Endodermal cell (in vitro differentiated cells): Measurements from ENCODE around the gene CDON. TPM values are rescaled to one million over a fixed set of nuclear protein-coding genes. Genes with fewer than 3 reads are reported as not detected.

Experiments used
- DNase-seq: peaks from one replicate; pipeline ENCODE4 v3.0.0-alpha.2; 2017
- H3K27ac ChIP-seq: 2 replicates; pipeline ENCODE4 v1.5.1; 2013; ENCODE audit warnings: mild to moderate bottlenecking, low read depth, low read length, moderate library complexity
- H3K27me3 ChIP-seq: 2 replicates; pipeline ENCODE4 v1.6.1; 2013; ENCODE audit warnings: mild to moderate bottlenecking, low read length, moderate library complexity; ENCODE audit not compliant: insufficient read depth, control insufficient read depth, poor library complexity, severe bottlenecking
- H3K36me3 ChIP-seq: 2 replicates; pipeline ENCODE4 v1.7.0; 2013; ENCODE audit warnings: mild to moderate bottlenecking, low read length, moderate library complexity; ENCODE audit not compliant: control insufficient read depth, insufficient read depth
- H3K4me1 ChIP-seq: one replicate; pipeline ENCODE4 v1.7.0; 2013; ENCODE audit warnings: low read length; ENCODE audit not compliant: control insufficient read depth, insufficient read depth
- H3K4me3 ChIP-seq: 2 replicates; pipeline ENCODE4 v1.5.1; 2013; ENCODE audit warnings: mild to moderate bottlenecking, low read length, moderate library complexity
- H3K9ac ChIP-seq: 2 replicates; pipeline ENCODE4 v1.6.1; 2013; ENCODE audit warnings: mild to moderate bottlenecking, low read length, moderate library complexity; ENCODE audit not compliant: poor library complexity, severe bottlenecking; ENCODE audit errors: extremely low read depth
- H3K9me3 ChIP-seq: 2 replicates; pipeline ENCODE4 v1.6.1; 2013; ENCODE audit warnings: mild to moderate bottlenecking, low read length, moderate library complexity; ENCODE audit not compliant: control insufficient read depth
- H3K27ac Mint-ChIP-seq: 2 replicates; pipeline ENCODE4 v1.8.0; 2020; ENCODE audit warnings: mixed read lengths
- H3K27me3 Mint-ChIP-seq: 2 replicates; pipeline ENCODE4 v1.8.0; 2021; ENCODE audit warnings: mild to moderate bottlenecking, mixed read lengths; ENCODE audit not compliant: insufficient read depth
- H3K36me3 Mint-ChIP-seq: 2 replicates; pipeline ENCODE4 v1.8.0; 2020; ENCODE audit warnings: low read depth, mixed read lengths
- H3K4me1 Mint-ChIP-seq: 2 replicates; pipeline ENCODE4 v1.8.0; 2020; ENCODE audit warnings: mixed read lengths
- H3K4me3 Mint-ChIP-seq: 2 replicates; pipeline ENCODE4 v1.8.0; 2020; ENCODE audit warnings: mild to moderate bottlenecking, moderate library complexity, mixed read lengths
- H3K9me3 Mint-ChIP-seq: 2 replicates; pipeline ENCODE4 v1.8.0; 2020; ENCODE audit warnings: mild to moderate bottlenecking, mixed read lengths
- WGBS, 2 experiments: methylation state at CpG; one replicate each; pipeline versions ENCODE4 v1.1.5 to v1.1.7; 2013; ENCODE audit warnings: missing lambda C conversion rate in 2 of 2, mixed read lengths in 1 of 2; ENCODE audit not compliant: insufficient coverage in 1 of 2, insufficient read length in 1 of 2; 5-methylcytosine and 5-hydroxymethylcytosine counted together
- total RNA-seq, 2 donors: library from RNA; stranded (reverse); fragmentation: NEBNext Ultra II Directional in 1 of 2; extraction: Animal tissue kit (Norgen Biotek cat#: 25700) in 1 of 2; gene quantifications; 2 replicates in 1 of 2; 3 replicates in 1 of 2; pipeline ENCODE4 v1.2.1, GENCODE V29; 2021
- TF ChIP-seq, protein P1 (sequence below): fragments of 200-600 bp; sonication (generic); conservative IDR thresholded peaks from 2 replicates; pipeline ENCODE4 v1.5.0; 2021; ENCODE audit warnings: antibody characterized with exemption, mild to moderate bottlenecking

CDON gene
- total RNA-seq, 2 donors from 2014 or later: 19.2 to 24.5 TPM

DNA sequence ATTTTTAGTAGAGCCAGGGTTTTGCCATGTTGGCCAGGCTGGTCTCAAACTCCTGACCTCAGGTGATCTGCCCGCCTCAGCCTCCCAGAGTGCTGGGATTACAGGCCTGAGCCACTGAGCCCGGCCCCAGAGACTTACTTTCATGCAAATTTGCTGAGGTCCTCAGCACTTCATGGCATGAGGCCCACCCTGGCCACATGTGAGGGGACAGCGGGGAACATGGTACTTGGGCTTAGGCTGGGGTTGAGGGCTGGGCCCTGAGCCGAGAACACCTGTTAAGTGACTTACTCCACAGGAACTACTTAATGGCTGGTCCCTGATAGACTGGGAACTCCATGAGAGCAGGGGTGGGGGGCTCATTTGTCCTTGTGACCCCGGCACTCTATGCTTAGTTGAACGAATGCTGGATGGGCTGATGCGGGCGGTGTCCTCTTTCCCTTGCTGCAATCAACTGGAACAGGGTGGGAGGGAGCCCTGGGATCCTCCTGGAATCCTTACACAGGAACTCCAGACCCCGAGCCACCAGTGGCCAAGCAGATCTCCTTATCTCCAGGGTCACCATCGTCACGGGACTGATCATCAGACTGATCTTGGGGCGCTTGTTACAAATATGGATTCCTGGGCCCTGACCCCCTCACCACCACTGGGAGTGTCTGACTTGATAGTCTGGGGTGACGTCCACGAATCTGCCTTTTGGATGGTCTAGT is 115.8 kb downstream of the CDON start:
- Mint-ChIP-seq H3K9me3 (no peaks in the 10 kb centered on the region), H3K36me3 (no peaks in the 10 kb centered on the region), H3K27me3 (no peaks in the 10 kb centered on the region), H3K4me1 (peaks cover 13% of the 10 kb centered on the region), H3K4me3 (no peak overlapping the region), H3K27ac (no peak overlapping the region)
- Histone ChIP-seq H3K27me3 (peaks cover 8% of the 10 kb centered on the region), H3K9me3 (no peaks in the 10 kb centered on the region), H3K36me3 (no peaks in the 10 kb centered on the region), H3K9ac (no peak overlapping the region), H3K4me1 (no peaks in the 10 kb centered on the region), H3K27ac (no peak overlapping the region), H3K4me3 (no peak overlapping the region)
- TF ChIP-seq, protein P1, sequence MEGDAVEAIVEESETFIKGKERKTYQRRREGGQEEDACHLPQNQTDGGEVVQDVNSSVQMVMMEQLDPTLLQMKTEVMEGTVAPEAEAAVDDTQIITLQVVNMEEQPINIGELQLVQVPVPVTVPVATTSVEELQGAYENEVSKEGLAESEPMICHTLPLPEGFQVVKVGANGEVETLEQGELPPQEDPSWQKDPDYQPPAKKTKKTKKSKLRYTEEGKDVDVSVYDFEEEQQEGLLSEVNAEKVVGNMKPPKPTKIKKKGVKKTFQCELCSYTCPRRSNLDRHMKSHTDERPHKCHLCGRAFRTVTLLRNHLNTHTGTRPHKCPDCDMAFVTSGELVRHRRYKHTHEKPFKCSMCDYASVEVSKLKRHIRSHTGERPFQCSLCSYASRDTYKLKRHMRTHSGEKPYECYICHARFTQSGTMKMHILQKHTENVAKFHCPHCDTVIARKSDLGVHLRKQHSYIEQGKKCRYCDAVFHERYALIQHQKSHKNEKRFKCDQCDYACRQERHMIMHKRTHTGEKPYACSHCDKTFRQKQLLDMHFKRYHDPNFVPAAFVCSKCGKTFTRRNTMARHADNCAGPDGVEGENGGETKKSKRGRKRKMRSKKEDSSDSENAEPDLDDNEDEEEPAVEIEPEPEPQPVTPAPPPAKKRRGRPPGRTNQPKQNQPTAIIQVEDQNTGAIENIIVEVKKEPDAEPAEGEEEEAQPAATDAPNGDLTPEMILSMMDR: no peak
- WGBS, 2 experiments: 91 to 95% methylated on average over 11 to 14 of the region's 14 CpGs
- DNase-seq: no peak

DNA sequence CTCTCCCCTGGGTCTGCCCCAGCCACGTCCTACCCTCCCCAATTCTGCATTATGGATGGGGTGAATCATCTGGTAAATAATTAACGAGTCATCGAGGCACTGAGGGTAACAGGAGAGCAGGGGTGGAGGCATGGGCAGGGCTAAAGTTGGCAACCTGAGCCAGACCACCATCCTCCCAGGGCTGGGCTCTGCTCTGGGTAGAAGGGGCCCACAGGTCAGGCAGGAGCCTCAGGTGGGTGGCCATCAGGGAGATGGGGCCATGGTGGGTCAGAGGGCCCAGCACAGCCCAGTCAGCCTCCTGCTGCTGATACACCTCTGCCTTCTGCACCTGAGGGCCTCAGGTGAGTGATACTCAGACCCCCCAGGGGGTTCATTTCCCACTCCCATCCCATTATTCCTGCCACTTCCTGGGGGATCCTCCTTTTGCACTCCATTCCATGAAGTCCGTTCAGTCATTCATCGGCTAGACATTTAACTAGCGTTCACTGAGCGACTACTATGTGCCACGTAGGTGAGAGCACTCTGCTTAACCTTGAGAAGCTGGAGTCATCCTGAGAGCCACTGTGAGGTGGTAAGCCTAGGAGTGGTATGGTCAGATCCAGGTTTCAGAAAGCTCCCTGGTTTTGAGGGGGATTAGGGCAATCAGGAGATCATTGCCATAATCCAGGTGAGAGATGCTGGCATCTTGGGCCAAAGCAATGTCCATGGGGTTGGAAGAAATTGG is 116.7 kb downstream of the CDON start, which contains the start of gene VSIG10L2:
Gene VSIG10L2 (plus strand): TSS at position 248 of the 724 bp plus-strand sequence. CDS start 12 bp downstream, at position 260.
- 93% methylated on average over 4 to 8 of the region's 8 CpGs for WGBS, 2 experiments
- Histone ChIP-seq H3K9ac (no peak within 1 kb of the TSS), H3K4me1 (no peaks in the 10 kb centered on the region), H3K36me3 (no peaks in the 10 kb centered on the region), H3K4me3 (no peak within 1 kb of the TSS), H3K9me3 (no peaks in the 10 kb centered on the region), H3K27ac (no peak within 1 kb of the TSS), H3K27me3 (peaks cover 8% of the 10 kb centered on the region)
- H3K4me3 Mint-ChIP-seq: no peak within 1 kb of the TSS
- H3K36me3 Mint-ChIP-seq: no peaks in the 10 kb centered on the region
- H3K4me1 Mint-ChIP-seq: peaks cover 20% of the 10 kb centered on the region
- H3K27ac Mint-ChIP-seq: no peak within 1 kb of the TSS
- DNase-seq: no peak
- no peaks in the 10 kb centered on the region for H3K9me3 Mint-ChIP-seq
- H3K27me3 Mint-ChIP-seq: no peaks in the 10 kb centered on the region
- TF ChIP-seq, protein P1: no peak

DNA sequence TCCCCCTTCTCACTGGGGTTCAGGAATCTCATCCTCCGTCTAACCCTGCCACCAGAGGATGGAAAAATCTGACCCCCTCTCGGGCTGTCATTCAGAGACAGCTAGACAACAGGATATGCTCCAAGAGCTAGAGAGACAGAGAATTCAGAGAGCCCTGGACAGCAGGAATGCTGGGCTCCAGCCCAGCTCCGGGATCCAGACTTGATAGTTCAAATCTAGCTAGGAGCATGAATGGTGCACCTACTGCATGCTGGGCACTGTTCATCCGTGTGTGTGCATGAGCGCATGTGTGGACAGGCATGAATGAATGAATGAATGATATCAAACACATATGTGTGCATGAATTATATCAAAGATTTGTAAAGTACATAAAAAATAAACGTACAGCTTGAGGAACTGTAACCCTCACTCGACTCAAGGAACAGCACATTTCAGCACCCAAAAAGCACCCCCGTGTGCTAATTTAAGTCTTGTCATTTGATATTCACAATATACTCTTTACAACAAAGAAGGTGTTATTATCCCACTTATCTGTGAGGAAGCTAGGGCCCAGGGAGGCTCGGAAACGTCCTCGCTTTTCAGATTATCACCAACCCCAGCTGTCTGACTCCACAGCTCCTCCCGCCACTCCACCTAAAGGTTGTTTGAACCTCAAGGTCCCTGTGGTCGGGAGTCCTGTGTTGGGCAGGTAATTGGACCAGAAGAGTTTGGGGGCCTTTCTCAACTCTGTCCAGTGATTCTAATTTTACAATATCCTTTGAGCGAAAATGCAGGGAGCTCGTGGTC is 117.5 kb downstream of the CDON start:
- Mint-ChIP-seq H3K4me3 (no peak overlapping the region), H3K4me1 (peaks cover 20% of the 10 kb centered on the region), H3K27me3 (no peaks in the 10 kb centered on the region), H3K27ac (no peak overlapping the region), H3K9me3 (no peaks in the 10 kb centered on the region), H3K36me3 (no peaks in the 10 kb centered on the region)
- no peaks in the 10 kb centered on the region for H3K4me1 ChIP-seq
- H3K9ac ChIP-seq: no peak overlapping the region
- TF ChIP-seq, protein P1: no peak
- WGBS, 2 experiments: 82 to 98% methylated on average over 4 to 15 of the region's 15 CpGs
- DNase-seq: no peak
- H3K4me3 ChIP-seq: no peak overlapping the region
- H3K36me3 ChIP-seq: no peaks in the 10 kb centered on the region
- H3K9me3 ChIP-seq: no peaks in the 10 kb centered on the region
- H3K27me3 ChIP-seq: peaks cover 8% of the 10 kb centered on the region
- H3K27ac ChIP-seq: no peak overlapping the region
